HCT116 (cell line): ENCODE results near the gene SDCCAG8. TPM values are rescaled to one million over a fixed set of nuclear protein-coding genes. Genes with fewer than 3 reads are reported as not detected.

Experiments
- ATAC-seq: fragments of 200-7000 bp; cut with Tn5 transposase; 2 replicates; pipeline ENCODE4 v1.9.1; 2020; ENCODE audit warnings: mild to moderate bottlenecking, moderate library complexity
- BruUV-seq: library from RNA; stranded (reverse); fragments of 400-500 nt; replicated peaks from 2 replicates; lab custom pipeline; 2021; lab: Mats Ljungman, UMichigan
- CTCF ChIA-PET: fragments of 300-600 bp; sonication (Branson Sonifier 250); formaldehyde crosslinking; loops from one replicate; lab custom pipeline; 2021; ENCODE audit warnings: antibody characterized with exemption; lab: Charles Lee
- POLR2A ChIA-PET: fragments of 300-600, 350-600 bp; sonication (Branson Sonifier 250); formaldehyde crosslinking; loops from one replicate; lab custom pipeline; 2021; ENCODE audit warnings: antibody characterized with exemption; lab: Charles Lee
- RAD21 ChIA-PET, 2 experiments: fragments of 300-600 bp; sonication (Branson Sonifier 250); formaldehyde crosslinking; loops; one replicate each; lab custom pipeline; 2023; ENCODE audit warnings: low total read pairs in 2 of 2; ENCODE audit not compliant: uncharacterized antibody in 2 of 2, unreplicated experiment in 2 of 2, low non-redundant PET in 1 of 2; lab: Charles Lee
- DNase-seq: peaks from one replicate; pipeline ENCODE4 v3.0.0-alpha.2; 2010; ENCODE audit warnings: low read depth, low spot score
- H2AFZ ChIP-seq: fragments of 200-600 bp; shearing (Covaris generic), sonication (generic); 2 replicates; pipeline ENCODE4 v1.6.1; 2017; ENCODE audit warnings: low read depth, mixed run types, mixed read lengths, antibody characterized with exemption, low read length; ENCODE audit not compliant: poor library complexity, severe bottlenecking
- H3K27ac ChIP-seq: 2 replicates; pipeline ENCODE4 v1.5.1; 2012; ENCODE audit warnings: low read depth, low read length
- H3K27me3 ChIP-seq: fragments of 200-600 bp; sonication (generic); 2 replicates; pipeline ENCODE4 v1.6.1; 2016; ENCODE audit warnings: mixed run types, low read length, mixed read lengths; ENCODE audit not compliant: insufficient read depth
- H3K36me3 ChIP-seq, 2 experiments: fragments of 200-500 bp in 1 of 2; fragments of 200-600 bp in 1 of 2; sonication (Bioruptor generic) in 1 of 2; sonication (generic) in 1 of 2; 2 replicates each; pipeline versions ENCODE4 v1.5.1 to v1.6.1; 2014 to 2016; ENCODE audit warnings: low read length in 2 of 2, inconsistent platforms in 1 of 2, mixed read lengths in 1 of 2, mixed run types in 1 of 2; ENCODE audit not compliant: insufficient read depth in 2 of 2, control insufficient read depth in 1 of 2
- H3K4me1 ChIP-seq, 2 experiments: fragments of 200-600 bp in 1 of 2; sonication (generic) in 1 of 2; 2 replicates each; pipeline versions ENCODE4 v1.5.1 to v1.6.1; 2012 to 2017; ENCODE audit warnings: low read length in 2 of 2, inconsistent platforms in 1 of 2, mild to moderate bottlenecking in 1 of 2, mixed read lengths in 1 of 2, mixed run types in 1 of 2, moderate library complexity in 1 of 2; ENCODE audit not compliant: insufficient read depth in 2 of 2, control insufficient read depth in 1 of 2
- H3K4me2 ChIP-seq: fragments of 200-600 bp; sonication (generic); 2 replicates; pipeline ENCODE4 v1.6.1; 2017; ENCODE audit warnings: mixed run types, low read length, mixed read lengths
- H3K4me3 ChIP-seq, 2 experiments: fragments of 200-600 bp in 1 of 2; sonication (generic) in 1 of 2; replicated peaks in 1 of 2; 2 replicates each; pipeline ENCODE4 v1.5.1; 2011 to 2016; ENCODE audit warnings: low read length in 2 of 2, control low read depth in 1 of 2, low read depth in 1 of 2, mild to moderate bottlenecking in 1 of 2, mixed read lengths in 1 of 2, mixed run types in 1 of 2
- H3K79me2 ChIP-seq: fragments of 200-600 bp; sonication (generic); 2 replicates; pipeline ENCODE4 v1.6.1; 2017; ENCODE audit warnings: mild to moderate bottlenecking, mixed run types, low read length, moderate library complexity, mixed read lengths; ENCODE audit not compliant: insufficient read depth
- H3K9ac ChIP-seq: fragments of 200-600 bp; sonication (generic); 2 replicates; pipeline ENCODE4 v1.6.1; 2016; ENCODE audit warnings: low read length, mixed read lengths
- H3K9me2 ChIP-seq: fragments of 200-600 bp; sonication (generic), shearing (Covaris generic); 2 replicates; pipeline ENCODE4 v1.6.1; 2017; ENCODE audit warnings: mixed run types, mild to moderate bottlenecking, moderate library complexity; ENCODE audit not compliant: insufficient read depth
- H3K9me3 ChIP-seq, 2 experiments: fragments of 200-500 bp in 1 of 2; fragments of 200-600 bp in 1 of 2; sonication (Bioruptor generic) in 1 of 2; sonication (generic) in 1 of 2; 2 replicates each; pipeline ENCODE4 v1.6.1; 2014 to 2017; ENCODE audit warnings: low read length in 2 of 2, mixed read lengths in 2 of 2, inconsistent platforms in 1 of 2, low read depth in 1 of 2, mild to moderate bottlenecking in 1 of 2, mixed run types in 1 of 2, moderate library complexity in 1 of 2; ENCODE audit not compliant: control insufficient read depth in 1 of 2, insufficient read depth in 1 of 2
- H4K20me1 ChIP-seq: fragments of 200-600 bp; sonication (generic), shearing (Covaris generic); 2 replicates; pipeline ENCODE4 v1.6.1; 2017; ENCODE audit warnings: mixed run types, mild to moderate bottlenecking, moderate library complexity; ENCODE audit not compliant: insufficient read depth
- ATF3 ChIP-seq: IDR thresholded peaks from 2 replicates; pipeline ENCODE4 v1.6.1; 2012
- CBX3 ChIP-seq: IDR thresholded peaks from 2 replicates; pipeline ENCODE4 v1.6.1; 2012; ENCODE audit warnings: low read depth
- CEBPB ChIP-seq: IDR thresholded peaks from 2 replicates; pipeline ENCODE4 v1.6.1; 2012; ENCODE audit warnings: low read depth
- FOSL1 ChIP-seq: IDR thresholded peaks from 2 replicates; pipeline ENCODE4 v1.6.1; 2012; ENCODE audit warnings: low read depth
- POLR2A ChIP-seq: IDR thresholded peaks from 2 replicates; pipeline ENCODE4 v1.7.0; 2011; ENCODE audit warnings: borderline replicate concordance; ENCODE audit not compliant: insufficient read depth, insufficient read length; ENCODE audit errors: extremely low read depth
- POLR2AphosphoS5 ChIP-seq: IDR thresholded peaks from 2 replicates; pipeline ENCODE4 v1.6.1; 2011; ENCODE audit warnings: mild to moderate bottlenecking, low read depth, low read length, moderate library complexity
- RAD21 ChIP-seq: IDR thresholded peaks from 2 replicates; pipeline ENCODE4 v1.6.1; 2012; ENCODE audit warnings: low read depth, mild to moderate bottlenecking
- SIN3A ChIP-seq: IDR thresholded peaks from 2 replicates; pipeline ENCODE4 v1.6.1; 2012; ENCODE audit warnings: low read depth
- SP1 ChIP-seq: IDR thresholded peaks from 2 replicates; pipeline ENCODE4 v1.6.1; 2012; ENCODE audit warnings: low read depth
- SRF ChIP-seq: IDR thresholded peaks from 2 replicates; pipeline ENCODE4 v1.6.1; 2012; ENCODE audit warnings: low read depth
- intact Hi-C: fragments of 100-400 bp; cut with micrococcal nuclease; formaldehyde crosslinking; loops from 2 replicates; pipeline ENCODE4 v1.10.0; 2022
- total RNA-seq: library from RNA; stranded (reverse); gene quantifications from one replicate; pipeline ENCODE4 v1.2.1, GENCODE V29; 2021; ENCODE audit not compliant: unreplicated experiment
- TF ChIP-seq, protein P1 (sequence below): IDR thresholded peaks from 2 replicates; pipeline ENCODE4 v1.6.1; 2012; ENCODE audit warnings: low read depth
- TF ChIP-seq, protein P2 (sequence below): IDR thresholded peaks from 2 replicates; pipeline ENCODE4 v1.6.1; 2011; ENCODE audit warnings: mild to moderate bottlenecking, low read length, moderate library complexity; ENCODE audit not compliant: insufficient replicate concordance; ENCODE audit errors: extremely low read depth

SDCCAG8 gene
- total RNA-seq, 1 experiment from 2014 or later = 38.2 TPM

DNA sequence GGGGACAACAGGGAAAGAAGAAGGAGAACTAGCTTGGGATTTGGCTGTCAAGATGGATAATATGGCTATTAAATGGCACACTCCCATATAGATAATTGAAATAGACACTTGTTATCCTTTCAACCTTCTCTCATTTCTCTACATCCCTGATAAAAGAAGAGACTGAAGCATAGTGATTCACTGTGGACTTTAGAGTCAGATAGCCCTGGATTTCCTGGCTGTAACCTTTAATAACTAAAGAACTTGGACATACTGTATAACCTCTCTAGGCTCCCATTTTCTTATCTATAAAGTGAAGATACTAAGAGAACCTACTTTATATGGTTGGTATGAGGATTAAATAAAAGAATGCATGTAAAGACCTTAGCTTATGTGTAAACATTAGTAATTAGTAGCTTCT lies 152.6 kb downstream of the SDCCAG8 start:
- DNase-seq (no peak), ATAC-seq (no peak)
- no peaks in the 10 kb centered on the region for H3K4me1 ChIP-seq
- H3K27ac ChIP-seq = no peak overlapping the region
- ChIA-PET RAD21 (no interaction called here), CTCF (interaction anchor here (3.0 kb wide), 1 partner anchor 65 kb away, joined by 18 read pairs; no protein-coding TSS in a partner anchor), POLR2A (no interaction called here)
- no peaks in the 10 kb centered on the region for H3K9me3 ChIP-seq
- BruUV-seq = no TSS peak
- H2AFZ ChIP-seq = no peak overlapping the region
- H3K4me3 ChIP-seq = no peak overlapping the region
- no peaks in the 10 kb centered on the region for H3K9me2 ChIP-seq
- no peaks in the 10 kb centered on the region for H4K20me1 ChIP-seq
- no peaks in the 10 kb centered on the region for H3K36me3 ChIP-seq
- no peaks in the 10 kb centered on the region for H3K79me2 ChIP-seq
- no peaks in the 10 kb centered on the region for H3K27me3 ChIP-seq
- H3K4me2 ChIP-seq = no peak overlapping the region
- intact Hi-C loops = no loop called here
- TF ChIP-seq CBX3 = no peak
- TF ChIP-seq SRF = no peak
- TF ChIP-seq ATF3 = no peak
- TF ChIP-seq CEBPB = no peak
- TF ChIP-seq FOSL1 = no peak
- TF ChIP-seq, protein P1, sequence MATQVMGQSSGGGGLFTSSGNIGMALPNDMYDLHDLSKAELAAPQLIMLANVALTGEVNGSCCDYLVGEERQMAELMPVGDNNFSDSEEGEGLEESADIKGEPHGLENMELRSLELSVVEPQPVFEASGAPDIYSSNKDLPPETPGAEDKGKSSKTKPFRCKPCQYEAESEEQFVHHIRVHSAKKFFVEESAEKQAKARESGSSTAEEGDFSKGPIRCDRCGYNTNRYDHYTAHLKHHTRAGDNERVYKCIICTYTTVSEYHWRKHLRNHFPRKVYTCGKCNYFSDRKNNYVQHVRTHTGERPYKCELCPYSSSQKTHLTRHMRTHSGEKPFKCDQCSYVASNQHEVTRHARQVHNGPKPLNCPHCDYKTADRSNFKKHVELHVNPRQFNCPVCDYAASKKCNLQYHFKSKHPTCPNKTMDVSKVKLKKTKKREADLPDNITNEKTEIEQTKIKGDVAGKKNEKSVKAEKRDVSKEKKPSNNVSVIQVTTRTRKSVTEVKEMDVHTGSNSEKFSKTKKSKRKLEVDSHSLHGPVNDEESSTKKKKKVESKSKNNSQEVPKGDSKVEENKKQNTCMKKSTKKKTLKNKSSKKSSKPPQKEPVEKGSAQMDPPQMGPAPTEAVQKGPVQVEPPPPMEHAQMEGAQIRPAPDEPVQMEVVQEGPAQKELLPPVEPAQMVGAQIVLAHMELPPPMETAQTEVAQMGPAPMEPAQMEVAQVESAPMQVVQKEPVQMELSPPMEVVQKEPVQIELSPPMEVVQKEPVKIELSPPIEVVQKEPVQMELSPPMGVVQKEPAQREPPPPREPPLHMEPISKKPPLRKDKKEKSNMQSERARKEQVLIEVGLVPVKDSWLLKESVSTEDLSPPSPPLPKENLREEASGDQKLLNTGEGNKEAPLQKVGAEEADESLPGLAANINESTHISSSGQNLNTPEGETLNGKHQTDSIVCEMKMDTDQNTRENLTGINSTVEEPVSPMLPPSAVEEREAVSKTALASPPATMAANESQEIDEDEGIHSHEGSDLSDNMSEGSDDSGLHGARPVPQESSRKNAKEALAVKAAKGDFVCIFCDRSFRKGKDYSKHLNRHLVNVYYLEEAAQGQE = no peak
- TF ChIP-seq POLR2AphosphoS5 = no peak
- no peak for TF ChIP-seq POLR2A
- TF ChIP-seq RAD21 = no peak
- TF ChIP-seq, protein P2, sequence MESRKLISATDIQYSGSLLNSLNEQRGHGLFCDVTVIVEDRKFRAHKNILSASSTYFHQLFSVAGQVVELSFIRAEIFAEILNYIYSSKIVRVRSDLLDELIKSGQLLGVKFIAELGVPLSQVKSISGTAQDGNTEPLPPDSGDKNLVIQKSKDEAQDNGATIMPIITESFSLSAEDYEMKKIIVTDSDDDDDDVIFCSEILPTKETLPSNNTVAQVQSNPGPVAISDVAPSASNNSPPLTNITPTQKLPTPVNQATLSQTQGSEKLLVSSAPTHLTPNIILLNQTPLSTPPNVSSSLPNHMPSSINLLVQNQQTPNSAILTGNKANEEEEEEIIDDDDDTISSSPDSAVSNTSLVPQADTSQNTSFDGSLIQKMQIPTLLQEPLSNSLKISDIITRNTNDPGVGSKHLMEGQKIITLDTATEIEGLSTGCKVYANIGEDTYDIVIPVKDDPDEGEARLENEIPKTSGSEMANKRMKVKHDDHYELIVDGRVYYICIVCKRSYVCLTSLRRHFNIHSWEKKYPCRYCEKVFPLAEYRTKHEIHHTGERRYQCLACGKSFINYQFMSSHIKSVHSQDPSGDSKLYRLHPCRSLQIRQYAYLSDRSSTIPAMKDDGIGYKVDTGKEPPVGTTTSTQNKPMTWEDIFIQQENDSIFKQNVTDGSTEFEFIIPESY = no peak
- no peak for TF ChIP-seq SIN3A
- TF ChIP-seq SP1 = no peak
- H3K9ac ChIP-seq = no peak overlapping the region
